T-helper 1 cell (primary cell): ENCODE measurements around the gene EEIG2.

ENCODE experiments used
- DNase-seq, 5 donors: peaks; one replicate each; pipeline ENCODE4 v3.0.0-alpha.2; 2012 to 2020

EEIG2 gene

DNA sequence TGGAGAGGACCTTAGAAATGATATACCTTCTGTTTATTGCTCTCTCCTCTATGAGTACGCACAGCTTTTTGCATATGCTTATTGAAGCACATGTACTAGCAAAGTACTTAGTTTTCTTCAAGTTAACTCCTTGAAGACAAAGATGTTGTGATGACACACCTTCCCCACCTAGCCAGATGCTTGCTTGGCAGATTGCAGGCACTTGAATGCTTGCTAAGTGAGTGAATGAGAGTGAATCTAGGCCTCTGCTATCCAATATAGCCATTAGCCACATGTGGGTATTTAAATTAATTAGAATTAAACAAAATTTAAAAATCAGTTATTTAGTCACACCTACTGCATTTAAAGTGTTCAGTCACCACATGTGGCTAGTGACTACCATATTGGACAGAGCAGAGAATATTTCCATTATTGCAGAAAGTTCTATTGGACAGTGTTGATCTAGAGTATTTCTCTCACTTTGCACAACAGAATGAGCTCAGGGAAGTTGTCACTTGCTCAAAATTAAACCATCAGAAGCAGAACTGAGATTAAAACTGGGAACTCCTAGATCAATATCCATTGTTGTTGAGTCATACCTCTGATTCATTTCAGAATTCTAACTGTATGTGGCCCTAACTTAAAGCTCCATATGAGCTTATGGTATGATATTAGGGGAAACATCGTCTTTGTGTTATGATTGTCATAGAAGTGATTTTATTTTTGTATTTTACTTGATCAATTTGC lies 8.6 kb upstream of the EEIG2 start:
- DNase-seq: peak in 1 of 5 donors; percentile 60

DNA sequence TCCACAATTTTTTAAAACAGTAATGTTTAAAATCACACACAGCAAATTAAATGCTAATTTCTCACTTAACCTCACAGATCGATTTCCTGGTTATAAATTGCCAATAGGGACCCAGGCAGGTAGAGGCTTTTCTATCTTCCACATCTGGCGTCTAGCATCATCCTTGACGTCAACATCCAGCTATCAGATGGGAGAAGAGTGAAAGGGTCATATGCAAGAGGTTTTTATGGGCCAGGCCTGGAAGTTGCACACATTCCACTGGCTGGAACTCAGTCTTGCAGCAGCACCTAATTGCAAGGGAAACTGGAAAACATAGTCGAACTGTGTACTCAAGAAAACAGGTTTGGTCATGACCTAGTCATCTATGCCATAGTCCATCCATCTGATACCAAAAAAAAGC lies 6.0 kb upstream of the EEIG2 start:
- DNase-seq: no peak

DNA sequence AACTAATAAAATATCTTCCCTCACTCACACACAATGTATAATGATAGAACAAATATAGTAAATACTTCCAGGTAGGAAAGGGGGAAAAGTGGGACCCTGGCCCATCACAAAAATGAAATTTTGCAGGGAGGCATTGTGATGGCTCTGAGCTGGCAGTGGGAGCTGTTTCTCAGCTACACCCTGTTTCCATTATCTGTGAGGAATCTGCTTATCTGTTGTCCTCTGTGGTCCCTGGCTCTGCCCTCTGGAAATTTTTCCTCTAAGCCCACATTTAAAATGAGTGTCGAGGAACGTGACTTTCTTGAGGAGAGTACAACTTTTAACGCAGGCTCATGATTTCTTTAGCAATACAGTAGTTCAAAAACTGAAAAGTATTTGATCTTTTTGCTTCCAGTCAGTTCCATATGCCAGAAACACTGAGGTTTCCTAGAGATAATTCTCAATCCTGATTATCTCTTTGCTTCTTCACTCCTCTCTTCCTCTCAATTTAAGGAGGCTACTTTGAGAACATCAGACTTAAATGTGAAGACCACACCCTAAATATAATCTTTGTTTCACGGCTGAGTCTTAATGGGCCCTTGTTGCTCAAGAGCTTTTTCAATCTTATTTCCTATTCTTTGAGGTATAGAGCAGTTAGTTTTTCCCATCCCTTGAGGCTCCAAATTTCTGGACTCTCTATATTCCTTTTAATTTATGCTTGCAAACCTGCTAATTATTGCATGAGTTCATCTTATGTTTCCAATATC lies 5.0 kb upstream of the EEIG2 start:
- no peak for DNase-seq

DNA sequence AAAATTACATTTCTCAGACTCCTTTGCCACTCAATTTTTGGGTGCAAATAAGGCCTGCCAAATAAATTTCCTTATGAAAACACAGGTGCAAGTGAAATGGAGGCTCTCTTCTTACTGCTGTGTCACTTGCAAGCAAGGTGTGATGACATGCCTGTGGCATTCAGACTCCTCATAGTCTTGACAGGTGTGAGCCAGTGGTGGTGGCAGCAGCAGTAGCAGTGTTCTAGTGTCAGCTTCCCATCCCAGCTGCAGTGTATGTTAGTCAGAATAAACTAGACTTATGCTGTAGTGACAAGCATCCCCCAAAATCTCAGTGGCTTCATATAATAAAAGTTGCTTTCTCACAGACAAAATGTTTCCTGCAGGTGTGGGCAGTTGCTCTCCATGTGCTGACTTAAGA lies 3.8 kb upstream of the EEIG2 start:
- DNase-seq: no peak

DNA sequence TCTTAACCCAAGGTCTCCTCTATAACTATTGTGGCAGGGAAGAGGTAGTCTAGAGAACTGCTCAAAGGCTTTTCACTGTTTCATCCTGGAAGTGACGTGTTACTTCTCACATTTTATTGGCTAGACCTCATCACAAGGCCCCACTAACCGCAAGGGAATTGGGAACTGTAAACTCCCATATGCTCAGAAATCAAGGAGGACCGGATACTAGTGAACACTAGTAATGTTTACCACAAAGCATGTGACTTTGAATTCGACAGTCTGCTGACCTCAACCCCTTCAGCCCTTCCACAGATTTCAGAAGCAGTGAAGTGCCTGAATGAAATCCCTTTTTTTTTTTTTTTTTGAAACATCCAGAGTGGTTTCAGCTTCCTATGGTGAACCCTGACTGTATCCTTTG lies 3.4 kb upstream of the EEIG2 start:
- no peak for DNase-seq

DNA sequence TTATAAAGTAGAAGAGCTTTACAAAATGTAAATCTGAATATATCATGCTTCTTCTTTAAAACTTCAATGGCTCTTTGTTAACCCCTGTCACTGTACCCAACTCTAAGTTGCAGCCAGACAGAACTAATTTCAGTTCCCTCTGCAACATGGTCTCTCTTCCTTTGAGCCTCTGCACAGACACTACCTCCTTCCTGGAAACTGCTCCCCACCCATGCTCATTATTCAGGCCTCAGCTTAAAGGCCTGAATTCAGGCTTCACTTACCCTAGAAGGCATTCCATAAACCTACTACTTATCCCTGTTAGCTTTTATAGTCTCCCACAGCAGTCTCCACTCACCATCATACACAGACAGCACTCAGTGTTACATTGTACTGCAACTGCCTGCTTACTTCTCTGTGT lies 2.6 kb upstream of the EEIG2 start:
- no peak for DNase-seq

DNA sequence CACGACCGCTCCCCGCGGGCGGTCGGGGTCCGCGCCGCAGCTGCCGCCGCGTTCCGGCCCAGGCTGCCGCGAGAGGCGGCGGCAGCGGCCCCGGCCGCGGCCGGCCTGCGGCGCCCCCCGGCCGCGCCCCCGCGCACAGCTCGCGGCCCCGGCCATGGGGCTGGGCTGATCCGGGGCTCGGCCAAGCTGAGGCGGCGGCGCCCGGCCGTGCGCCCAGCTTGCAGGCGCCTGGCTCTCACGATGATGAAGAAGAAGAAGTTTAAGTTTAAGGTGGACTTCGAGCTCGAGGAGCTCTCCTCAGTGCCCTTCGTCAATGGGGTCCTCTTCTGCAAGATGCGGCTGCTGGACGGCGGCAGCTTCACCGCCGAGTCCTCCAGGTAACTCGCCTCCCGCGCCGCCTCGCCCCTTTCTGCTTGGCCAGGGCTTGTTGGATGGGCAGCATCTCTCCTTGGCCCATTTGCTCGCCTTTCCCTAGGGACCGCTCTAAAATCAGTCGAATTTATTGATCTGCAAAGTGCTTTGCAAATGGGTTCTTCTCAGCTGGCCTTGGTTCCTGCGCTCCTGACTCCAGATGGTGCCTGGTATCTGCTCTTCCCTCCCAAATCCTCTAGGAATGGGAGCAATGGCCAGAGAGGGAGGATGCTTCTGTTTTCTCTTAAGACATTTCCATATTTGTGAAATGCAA lies 431 bp downstream of the EEIG2 start:
- DNase-seq: peak in 2 of 5 donors; percentile 8 to 46

DNA sequence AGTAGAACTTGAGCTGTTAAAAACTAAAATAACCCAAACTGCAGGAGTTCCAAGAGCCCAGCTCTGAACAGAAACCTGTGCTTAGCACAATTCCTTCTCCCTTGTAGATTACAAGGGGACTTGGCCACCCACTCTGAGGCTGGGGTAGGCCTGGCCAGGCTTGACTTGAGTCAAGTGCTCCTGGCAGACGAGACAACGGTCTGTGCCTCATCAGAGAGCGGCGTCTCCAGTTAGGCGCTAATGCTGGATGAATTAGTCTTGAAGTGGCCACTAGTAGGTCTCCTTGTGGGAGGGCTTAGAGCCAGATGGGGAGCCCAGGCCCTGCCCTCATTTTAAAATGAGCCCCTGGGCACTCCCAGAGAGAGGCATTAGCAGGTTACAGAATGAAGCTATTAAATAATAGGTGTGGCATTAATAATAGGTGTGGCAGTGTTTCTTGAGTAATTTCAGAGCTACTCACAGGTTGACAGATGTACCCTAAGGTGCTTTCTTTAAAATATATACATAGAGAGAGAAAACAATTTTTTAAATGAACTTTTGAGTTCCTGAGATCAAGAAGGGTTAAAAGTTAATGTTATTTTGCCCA lies 1.1 kb downstream of the EEIG2 start:
- DNase-seq: peak in 4 of 5 donors; percentile 12 to 69 (median 28)

DNA sequence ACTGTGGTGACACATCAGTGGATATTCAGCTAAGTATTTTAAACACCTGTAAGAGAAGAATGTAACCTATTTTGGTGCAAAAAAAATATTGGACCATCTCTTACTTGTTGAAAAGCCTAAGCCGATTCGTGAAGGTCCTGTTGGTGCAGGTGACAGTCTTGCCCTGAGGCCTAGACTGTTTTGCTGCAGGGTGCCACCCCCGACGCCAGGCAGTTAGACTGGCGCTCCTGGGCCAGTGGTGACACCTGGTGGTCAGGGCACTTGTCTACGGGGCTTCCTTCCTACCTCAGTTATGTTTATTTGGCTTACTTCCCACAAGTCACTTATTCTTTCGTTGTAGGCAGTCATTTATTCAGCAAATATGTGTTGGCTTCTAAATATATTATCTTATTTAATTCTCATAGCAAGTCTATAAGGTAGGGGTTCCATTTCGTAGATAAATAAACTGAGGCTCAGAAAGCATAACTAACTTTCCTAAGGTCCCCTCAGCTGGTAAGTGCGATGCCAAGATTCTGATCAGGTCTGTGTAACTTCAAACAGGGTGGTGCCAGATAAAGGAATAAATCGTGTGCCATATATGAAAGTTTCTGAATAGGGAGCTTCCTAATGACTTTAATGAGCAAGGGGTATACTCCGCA lies 1.9 kb downstream of the EEIG2 start:
- peak; percentile 66 to 88 (median 76) for DNase-seq

DNA sequence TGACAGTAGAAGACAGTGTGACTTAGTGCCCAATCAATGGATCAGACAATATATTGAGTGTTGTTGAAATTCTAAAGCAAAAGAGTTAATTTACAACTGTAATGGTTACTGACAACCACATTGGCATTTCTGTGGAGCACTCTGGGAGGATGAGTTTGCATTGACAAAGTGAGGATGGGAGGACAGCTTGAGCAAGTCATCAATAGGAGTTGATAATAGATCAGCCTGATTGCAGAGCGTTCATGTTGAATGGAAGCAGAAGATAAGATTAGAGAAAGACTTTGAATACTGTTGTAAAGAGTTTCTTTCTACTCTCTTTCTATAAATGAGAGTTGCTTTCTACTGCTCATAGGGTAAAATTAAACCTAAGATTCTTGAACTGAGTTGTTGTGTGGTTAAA lies 3.9 kb downstream of the EEIG2 start:
- DNase-seq: no peak

DNA sequence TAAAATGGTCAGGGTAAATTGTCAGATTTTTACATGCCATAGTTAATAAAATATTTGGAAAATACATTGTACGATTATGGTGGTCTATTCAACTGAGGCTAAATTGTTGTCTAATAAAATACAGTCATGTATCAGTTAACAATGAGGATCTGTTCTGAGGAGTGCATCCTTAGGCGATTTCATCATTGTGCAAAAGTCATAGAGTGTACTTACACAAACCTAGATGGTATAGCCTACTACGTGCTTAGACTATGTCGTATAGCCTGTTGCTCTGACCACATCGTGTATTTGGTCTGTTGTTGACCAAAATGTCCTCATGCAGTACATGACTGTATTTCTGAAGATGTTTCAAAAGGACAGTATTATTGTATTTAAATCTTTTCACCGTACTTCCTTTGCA lies 5.2 kb downstream of the EEIG2 start:
- no peak for DNase-seq

DNA sequence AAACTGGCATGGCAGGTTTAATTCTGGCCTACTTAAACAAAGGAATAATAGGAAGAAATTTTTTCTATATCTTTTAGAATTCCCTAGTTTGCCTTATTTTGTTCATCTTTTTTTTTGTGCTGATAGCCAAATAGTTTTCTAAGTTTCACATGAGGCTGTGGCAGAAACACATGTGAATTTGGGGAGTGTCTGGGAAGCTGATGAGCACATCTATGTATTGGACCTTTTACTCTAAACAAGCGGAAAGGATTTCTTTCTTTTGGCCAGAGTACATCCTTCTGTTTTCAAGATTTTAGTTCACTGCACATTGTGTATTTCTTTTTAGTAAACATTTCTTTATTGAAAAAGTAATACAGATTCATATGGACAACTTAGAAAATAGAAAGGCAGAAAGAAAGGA lies 5.6 kb downstream of the EEIG2 start:
- no peak for DNase-seq

DNA sequence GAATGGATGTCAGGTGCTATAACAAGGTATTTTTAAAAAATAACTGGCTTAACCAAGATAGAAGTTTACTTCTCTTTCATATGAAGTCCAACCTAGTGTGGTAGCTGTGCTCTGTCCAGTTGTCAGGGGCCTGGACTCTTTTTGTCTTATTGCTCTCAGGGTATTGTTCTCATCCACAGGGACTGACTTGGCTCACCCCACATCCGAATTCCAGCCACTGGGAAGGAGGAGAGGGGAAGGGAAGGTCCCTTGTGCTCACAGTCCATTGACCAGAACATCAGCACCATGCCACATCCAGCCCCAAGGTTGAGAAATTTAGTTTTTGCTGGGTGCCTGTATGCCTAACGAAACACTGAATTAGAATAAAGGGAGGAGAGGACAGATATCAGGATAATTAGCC lies 8.7 kb downstream of the EEIG2 start:
- no peak for DNase-seq

DNA sequence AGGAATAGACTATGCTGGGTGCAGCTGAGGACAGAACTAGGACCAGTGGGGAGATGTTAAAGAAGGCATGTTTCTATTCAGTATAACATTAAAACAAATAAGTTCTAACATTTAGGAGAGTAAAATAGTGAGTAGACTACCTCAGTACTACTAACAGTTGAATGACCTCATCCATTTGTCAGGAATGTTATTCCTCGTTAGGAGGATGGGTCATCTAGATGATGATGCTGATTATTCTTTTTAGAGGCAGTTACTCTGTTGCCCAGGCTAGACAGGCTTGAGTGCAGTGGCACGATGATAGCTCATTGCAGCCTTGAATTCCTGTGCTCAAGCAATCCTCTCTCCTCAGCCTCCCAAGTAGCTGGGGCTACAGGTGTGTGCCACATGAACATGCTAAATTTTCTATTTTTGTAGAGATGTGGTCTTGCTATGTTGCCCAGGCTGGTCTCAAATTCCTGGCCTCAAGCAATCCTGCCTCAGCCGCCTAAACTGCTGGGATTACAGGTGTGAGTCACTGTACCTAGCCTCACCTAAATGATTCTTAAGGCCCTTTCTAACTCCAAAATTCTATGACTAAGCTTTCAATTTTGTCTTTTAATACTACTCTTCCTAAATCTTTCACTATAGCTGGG lies 9.3 kb downstream of the EEIG2 start:
- no peak for DNase-seq

DNA sequence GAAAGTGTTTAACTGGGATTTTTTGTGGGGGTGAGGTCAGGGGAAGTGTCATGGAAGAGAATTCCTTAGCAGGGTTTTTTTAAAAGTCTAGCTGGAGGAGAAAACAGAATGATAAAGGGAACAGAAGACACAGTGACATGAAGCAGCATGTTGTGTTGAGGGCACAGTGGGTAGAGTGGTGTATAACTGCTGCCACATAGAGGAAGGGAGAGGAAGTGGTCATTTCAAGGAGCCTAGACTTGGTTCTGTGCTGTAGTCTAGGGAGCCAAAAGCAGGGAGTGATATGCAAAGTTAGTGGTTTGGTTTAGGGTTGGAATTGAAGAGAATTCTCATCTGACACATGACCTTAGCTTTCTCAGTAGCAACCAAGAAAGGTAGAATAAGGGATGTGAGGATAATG lies 10.2 kb downstream of the EEIG2 start:
- peak in 1 of 5 donors; percentile 54 for DNase-seq

DNA sequence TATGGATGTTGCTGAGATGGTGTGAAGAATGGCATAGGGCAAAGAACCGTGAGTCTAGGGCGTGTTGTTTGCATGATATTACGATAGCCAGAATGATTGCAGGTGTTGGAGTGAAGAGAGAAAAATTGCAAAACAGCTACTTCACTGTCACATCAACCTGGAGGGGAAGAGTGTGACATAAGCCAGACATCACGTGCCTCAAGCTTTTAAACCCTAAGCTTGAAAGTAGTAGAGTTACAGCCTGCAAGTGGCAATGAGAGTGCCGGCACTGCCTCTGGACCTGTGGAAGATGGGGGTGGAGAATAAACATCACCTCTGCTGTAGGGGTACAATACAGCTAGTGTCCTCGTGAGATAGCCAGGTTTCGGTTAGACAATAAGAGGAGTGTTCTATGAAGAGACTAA lies 11.1 kb downstream of the EEIG2 start:
- DNase-seq: no peak

DNA sequence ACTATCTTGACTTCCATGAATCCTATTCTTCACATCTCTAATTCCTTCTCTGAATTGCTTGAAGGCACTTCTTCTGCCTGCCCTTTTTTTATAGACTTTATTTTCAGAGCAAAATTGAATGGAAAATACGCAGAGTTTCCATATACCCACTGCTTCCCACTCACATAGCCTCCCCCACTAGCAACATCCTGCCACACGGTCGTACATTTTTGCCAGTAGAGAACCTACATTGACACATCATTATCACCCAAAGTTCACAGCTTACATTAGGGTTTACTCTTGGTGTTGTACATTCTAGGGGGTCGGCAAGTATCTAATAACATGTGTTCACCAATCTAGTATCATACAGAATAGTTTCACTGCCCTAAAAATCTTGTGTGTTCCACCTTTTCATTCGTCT lies 12.3 kb downstream of the EEIG2 start:
- DNase-seq: no peak

DNA sequence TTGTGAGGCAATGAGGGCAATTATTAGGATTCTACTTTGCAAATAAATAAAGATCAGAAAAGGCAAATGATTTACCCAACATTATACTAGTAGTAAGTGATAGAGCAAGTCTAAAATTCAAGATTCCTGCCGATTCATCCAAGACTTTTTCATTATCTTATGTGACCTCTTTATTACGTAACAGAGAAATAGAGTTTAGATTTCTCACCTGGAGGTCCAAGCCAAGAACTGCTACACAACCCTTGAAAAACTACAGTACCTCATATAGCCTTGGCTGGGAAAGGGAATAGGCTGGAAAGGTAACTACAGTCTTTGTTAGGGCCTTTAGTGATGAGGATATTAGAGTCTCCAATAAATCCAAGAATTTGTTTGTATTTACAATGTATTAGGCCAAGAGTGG lies 13.3 kb downstream of the EEIG2 start:
- DNase-seq: no peak

DNA sequence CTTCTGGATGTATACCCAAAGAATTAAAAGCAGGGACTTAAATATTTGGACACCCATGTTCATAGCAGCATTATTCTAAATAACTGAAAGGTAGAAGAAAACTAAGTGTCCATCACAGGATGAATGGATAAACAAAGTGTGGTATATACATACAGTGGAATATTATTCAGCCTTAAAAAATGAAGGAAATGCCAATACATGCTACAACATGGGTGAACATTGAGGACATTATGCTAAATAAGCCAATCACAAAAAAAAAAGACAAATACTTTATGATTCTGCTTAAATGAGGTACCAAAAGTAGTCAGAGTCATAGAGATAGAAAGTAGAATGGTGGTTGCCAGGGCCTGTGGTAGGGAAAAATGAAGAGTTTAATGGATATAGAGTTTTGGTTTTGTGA lies 14.1 kb downstream of the EEIG2 start:
- no peak for DNase-seq

DNA sequence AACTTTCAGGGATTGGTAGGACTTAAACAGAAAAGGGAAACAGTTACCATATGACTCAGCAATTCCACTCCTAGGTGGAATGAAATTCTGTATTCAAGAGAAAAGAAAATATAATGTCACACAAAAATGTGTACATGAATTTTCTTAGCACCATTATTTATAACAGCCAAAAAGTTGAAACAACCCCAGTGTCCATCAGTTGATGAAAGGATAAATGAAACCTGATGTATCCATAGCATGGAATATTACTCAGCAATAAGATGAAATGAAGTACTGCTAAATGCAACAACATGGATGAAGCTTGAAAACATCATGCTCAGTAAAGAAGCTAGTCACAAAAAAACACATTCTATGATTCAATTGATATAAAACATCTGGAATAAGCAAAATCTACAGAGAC lies 15.5 kb downstream of the EEIG2 start:
- DNase-seq: no peak

DNA sequence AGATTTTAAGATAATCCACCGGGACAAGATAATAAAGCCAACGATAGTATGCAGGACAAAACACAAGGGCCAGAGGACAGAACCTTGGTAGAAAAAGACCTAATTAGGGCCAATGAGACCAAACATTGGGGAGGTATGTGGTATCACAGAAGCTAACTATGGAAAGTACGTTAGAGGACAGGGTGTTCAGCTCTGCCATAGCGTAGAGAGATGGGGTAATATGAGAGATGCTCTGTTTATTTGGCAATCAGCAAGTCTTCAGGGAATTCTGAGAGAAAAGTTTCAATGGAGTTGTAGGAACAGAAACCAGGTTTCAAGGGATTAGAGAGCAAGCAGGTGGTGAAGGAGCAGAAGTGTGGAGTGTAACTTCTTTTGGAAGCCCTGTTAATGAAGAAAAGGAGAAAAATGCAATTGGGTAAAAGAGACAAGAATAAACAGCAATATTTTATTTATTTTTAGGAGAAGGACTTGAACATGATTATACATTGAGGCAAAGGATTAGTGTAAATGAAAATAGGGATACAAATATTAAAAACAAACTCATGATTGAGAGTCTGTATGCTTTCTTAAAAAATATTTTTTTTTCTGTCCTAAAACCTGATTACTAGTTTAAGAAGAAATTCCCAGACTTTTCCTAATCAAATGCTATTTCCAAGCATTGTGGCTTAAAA lies 24.0 kb downstream of the EEIG2 start:
- no peak for DNase-seq

DNA sequence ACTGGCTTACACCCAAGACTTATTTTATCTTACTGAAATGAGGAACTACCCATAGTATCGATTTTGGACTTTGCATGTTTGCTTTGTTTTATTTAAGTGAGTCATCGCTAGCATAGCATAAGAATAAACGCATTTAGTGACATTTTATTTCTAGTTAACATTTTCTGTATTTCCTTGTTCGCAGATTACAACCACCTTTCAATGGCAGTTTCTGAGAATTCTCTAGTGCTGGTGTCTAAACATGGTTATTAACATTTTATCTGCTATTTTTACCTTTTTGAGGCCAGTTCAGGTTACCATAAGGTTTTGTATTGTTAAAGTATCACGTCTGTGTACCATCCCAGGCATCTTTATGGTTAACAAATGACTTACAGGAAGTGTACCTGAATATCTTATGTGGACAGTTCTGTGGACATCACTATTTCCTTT lies 24.5 kb downstream of the EEIG2 start:
- DNase-seq: no peak
